Measurements from ENCODE around the gene TMPRSS4.

The TMPRSS4 gene

GRCh38 chr11:118151431-118151830, 74.6 kb downstream of the TMPRSS4 start:
- TF ChIP-seq GATA2 (IDR thresholded peaks at IDR 0.05; ENCODE audit: low read depth, low read length) (no peak), GATA3 (IDR thresholded peaks at IDR 0.05; ENCODE audit: low read depth, low read length) (no peak)

GRCh38 chr11:118152020-118152551, 75.2 kb downstream of the TMPRSS4 start:
- no peak for TF ChIP-seq GATA2 (IDR thresholded peaks at IDR 0.05; ENCODE audit: low read depth, low read length)
- no peak for TF ChIP-seq GATA3 (IDR thresholded peaks at IDR 0.05; ENCODE audit: low read depth, low read length)

GRCh38 chr11:118152552-118153471, 75.9 kb downstream of the TMPRSS4 start, which contains the start of gene SCN4B:
Gene SCN4B (minus strand): TSS chr11:118152823. CDS start chr11:118152673, 150 bp downstream.
- TF ChIP-seq GATA2 (IDR thresholded peaks at IDR 0.05; ENCODE audit: low read depth, low read length) (no peak), GATA3 (IDR thresholded peaks at IDR 0.05; ENCODE audit: low read depth, low read length) (no peak)

GRCh38 chr11:118153516-118153915, 76.6 kb downstream of the TMPRSS4 start:
- TF ChIP-seq GATA3 (IDR thresholded peaks at IDR 0.05; ENCODE audit: low read depth, low read length) (no peak), GATA2 (IDR thresholded peaks at IDR 0.05; ENCODE audit: low read depth, low read length) (no peak)

GRCh38 chr11:118153976-118154375, 77.1 kb downstream of the TMPRSS4 start:
- TF ChIP-seq GATA2 (IDR thresholded peaks at IDR 0.05; ENCODE audit: low read depth, low read length) = no peak
- TF ChIP-seq GATA3 (IDR thresholded peaks at IDR 0.05; ENCODE audit: low read depth, low read length) = no peak

- TF ChIP-seq GATA2 (IDR thresholded peaks at IDR 0.05; ENCODE audit: low read depth, low read length) (no peak), GATA3 (IDR thresholded peaks at IDR 0.05; ENCODE audit: low read depth, low read length) (no peak)
Observed at GRCh38 chr11:118154641-118155040, 77.8 kb downstream of the TMPRSS4 start.

- TF ChIP-seq GATA2 (IDR thresholded peaks at IDR 0.05; ENCODE audit: low read depth, low read length) = no peak
Observed at GRCh38 chr11:118155776-118156530, 79.1 kb downstream of the TMPRSS4 start.

DNA sequence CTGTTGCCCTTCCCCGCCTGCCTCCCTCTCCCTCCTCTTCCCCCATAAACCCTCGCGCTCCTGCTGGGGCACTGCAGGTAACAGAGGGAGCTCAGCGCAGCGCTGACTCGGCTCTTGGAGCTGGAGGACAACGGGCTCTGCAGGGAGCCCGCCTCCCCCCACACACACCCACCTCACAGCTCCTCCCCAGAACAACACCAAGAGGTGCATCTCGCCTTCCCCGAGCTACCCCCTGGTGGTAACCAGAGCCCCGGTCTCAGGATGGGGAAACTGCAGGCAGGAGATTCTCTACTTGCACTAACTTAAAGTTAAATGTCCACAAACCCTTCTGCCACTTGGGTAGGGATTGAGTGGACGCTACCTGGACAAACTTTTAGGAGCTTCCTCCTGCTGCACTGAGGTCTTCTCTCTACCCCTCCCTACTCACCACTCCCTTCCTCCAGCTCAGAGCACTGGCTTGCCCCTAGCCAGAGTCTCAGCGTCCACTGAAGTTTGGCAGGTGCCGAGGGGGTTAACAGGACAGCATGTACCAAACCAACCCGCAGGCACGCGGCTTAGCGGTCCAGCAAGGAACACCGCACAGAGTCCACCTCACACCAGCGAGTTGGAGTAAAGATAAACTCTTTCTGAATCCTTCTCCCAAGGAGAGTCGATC, 79.8 kb downstream of the TMPRSS4 start:
- TF ChIP-seq GATA2 (IDR thresholded peaks at IDR 0.05; ENCODE audit: low read depth, low read length) = no peak
- TF ChIP-seq GATA3 (IDR thresholded peaks at IDR 0.05; ENCODE audit: low read depth, low read length) = no peak

GRCh38 chr11:118157186-118157895, 80.5 kb downstream of the TMPRSS4 start:
- TF ChIP-seq GATA3 (IDR thresholded peaks at IDR 0.05; ENCODE audit: low read depth, low read length) (no peak), GATA2 (IDR thresholded peaks at IDR 0.05; ENCODE audit: low read depth, low read length) (no peak)

DNA sequence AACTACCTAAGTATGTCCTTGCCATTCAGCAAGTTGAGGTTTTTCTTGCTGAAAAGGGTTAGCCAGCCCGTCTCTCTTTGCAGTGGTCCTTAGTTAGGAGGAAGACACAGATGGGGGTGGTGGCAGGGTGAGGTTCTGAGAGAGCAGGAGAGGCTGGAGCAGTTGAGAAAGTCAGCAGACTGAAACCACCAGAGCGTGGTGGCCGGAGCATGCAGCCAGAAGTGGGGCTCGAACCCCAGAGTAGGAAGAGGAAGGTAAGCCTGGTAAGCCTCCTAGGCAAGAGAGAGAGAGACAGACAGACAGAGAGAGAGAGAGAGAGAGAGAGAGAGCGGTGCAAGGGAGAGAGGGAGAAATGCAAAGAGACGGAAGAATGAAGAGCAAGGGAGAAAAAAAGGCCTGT, 84.9 kb downstream of the TMPRSS4 start:
- TF ChIP-seq GATA2 (IDR thresholded peaks at IDR 0.05; ENCODE audit: low read depth, low read length) (no peak), GATA3 (IDR thresholded peaks at IDR 0.05; ENCODE audit: low read depth, low read length) (no peak)

GRCh38 chr11:118162846-118163245, 86.0 kb downstream of the TMPRSS4 start:
- no peak for TF ChIP-seq GATA2 (IDR thresholded peaks at IDR 0.05; ENCODE audit: low read depth, low read length)
- no peak for TF ChIP-seq GATA3 (IDR thresholded peaks at IDR 0.05; ENCODE audit: low read depth, low read length)

DNA sequence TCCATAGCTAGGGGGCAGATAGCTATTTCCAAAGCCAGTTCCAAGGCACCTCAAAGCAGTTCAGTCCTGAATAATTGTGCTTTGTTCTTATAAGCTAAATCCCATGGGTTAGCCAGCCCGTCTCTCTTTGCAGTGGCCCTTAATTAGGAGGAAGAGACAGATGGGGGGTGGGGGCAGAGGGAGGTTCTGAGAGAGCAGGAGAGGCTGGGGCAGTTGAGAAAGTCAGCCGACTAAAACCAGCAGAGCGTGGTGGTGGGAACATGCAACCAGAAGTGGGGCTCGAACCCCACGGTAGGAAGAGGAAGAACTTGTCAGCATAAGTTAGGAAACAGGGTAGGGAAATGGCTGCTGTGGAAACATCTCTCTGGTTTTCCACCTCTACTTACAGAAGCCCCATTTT, 86.6 kb downstream of the TMPRSS4 start:
- no peak for TF ChIP-seq GATA3 (IDR thresholded peaks at IDR 0.05; ENCODE audit: low read depth, low read length)
- no peak for TF ChIP-seq GATA2 (IDR thresholded peaks at IDR 0.05; ENCODE audit: low read depth, low read length)

GRCh38 chr11:118164885-118165284, 88.0 kb downstream of the TMPRSS4 start:
- no peak for TF ChIP-seq GATA2 (IDR thresholded peaks at IDR 0.05; ENCODE audit: low read depth, low read length)
- TF ChIP-seq GATA3 (IDR thresholded peaks at IDR 0.05; ENCODE audit: low read depth, low read length) = no peak
